ENCODE measurements around the gene GPR141. TPM values are rescaled to one million over a fixed set of nuclear protein-coding genes. Genes with fewer than 3 reads are reported as not detected.

GPR141 gene
- total RNA-seq, 1 experiment from 2014 or later, result not detected

DNA sequence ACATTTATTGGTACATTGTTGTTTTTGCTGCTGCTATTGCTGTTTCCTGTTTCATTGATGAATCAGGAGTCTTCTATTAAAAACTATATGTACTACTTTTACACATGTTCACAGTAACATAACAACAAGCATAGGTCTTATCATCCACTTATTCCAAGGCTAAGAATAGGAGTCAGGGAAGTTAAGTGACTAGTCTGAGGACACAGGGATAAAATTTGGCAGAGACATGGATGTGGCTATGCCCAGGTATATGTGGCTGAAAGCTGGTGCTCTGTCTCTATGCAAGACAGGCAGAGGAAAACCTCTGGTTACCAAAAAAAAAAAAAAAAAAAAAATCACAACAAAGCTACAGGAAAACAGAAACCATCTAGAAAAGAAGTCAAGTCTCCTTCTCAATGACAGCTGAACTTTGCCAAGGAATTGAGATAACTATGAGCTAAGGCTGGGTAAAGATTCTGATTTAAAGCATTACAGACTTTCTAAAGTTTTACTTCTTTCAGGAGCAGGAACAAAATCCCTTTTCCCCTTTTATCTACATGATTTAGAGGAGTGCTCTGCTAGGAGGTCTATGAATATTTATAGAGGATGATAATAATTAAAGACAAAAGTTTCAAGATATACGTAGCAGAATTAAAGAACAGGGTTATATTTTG is 70.0 kb downstream of the GPR141 start:
- no peaks in the 10 kb centered on the region for H3K79me2 ChIP-seq (ENCODE audit: low read length)
- H3K4me1 ChIP-seq (ENCODE audit: low read length), result no peaks in the 10 kb centered on the region
- no peak for DNase-seq
- no peaks in the 10 kb centered on the region for H3K36me3 ChIP-seq (ENCODE audit: insufficient read depth, low read length)
- no peak overlapping the region for H3K9ac ChIP-seq (ENCODE audit: low read length)
- no peaks in the 10 kb centered on the region for H4K20me1 ChIP-seq (ENCODE audit: insufficient read depth, low read depth, low read length)
- H3K9me2 ChIP-seq (replicated peaks; ENCODE audit: insufficient read depth, low read length), result no peaks in the 10 kb centered on the region
- no peak overlapping the region for H3K27ac ChIP-seq (ENCODE audit: low read length)
- no peak overlapping the region for H2AFZ ChIP-seq (ENCODE audit: low read length)
- no peak overlapping the region for H3K4me2 ChIP-seq (ENCODE audit: low read depth, low read length, poor library complexity, severe bottlenecking)
- no peak overlapping the region for H3K4me3 ChIP-seq (ENCODE audit: low read length)
- no peaks in the 10 kb centered on the region for H3K9me3 ChIP-seq (ENCODE audit: low read length)
- H3K27me3 ChIP-seq (ENCODE audit: low read length), result no peaks in the 10 kb centered on the region

DNA sequence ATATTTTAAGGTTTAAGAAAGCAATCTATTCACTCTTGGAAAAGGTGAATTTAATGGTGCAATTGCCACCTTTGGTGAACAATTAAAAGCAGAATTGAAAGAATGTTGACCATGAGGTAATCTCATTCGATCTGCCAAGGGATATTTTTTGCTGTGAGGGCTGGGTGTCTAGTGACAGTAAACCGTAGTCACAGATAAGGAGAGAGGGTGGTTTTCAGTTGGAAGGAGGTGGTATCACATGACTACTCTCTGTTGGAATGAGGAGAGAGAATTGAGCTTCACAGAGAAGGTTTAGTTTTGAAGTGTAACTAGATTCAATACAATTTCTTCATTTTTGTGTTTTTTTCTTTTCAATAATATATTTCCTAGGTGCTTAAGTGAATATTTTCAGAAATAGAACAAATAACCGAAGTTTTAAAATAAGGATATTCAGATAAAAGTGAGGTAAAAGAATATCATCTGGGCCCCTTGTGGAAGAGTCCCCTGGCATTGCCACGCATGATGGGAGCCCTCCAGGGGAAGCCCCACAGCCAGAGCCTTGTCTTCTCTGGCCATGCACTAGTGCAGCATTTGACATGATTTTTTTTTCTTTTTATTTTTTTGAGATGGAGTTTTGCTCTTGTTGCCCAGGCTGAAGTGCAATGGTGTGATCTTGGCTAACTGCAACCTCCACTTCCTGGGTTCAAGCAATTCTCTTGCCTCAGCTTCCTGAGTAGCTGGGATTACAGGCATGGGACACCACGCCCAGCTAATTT is 73.4 kb downstream of the GPR141 start:
- Histone ChIP-seq H3K36me3 (ENCODE audit: insufficient read depth, low read length) (no peaks in the 10 kb centered on the region), H3K4me3 (ENCODE audit: low read length) (no peak overlapping the region), H3K9ac (ENCODE audit: low read length) (no peak overlapping the region), H3K9me3 (ENCODE audit: low read length) (no peaks in the 10 kb centered on the region), H3K79me2 (ENCODE audit: low read length) (no peaks in the 10 kb centered on the region), H3K4me2 (ENCODE audit: low read depth, low read length, poor library complexity, severe bottlenecking) (no peak overlapping the region), H3K27me3 (ENCODE audit: low read length) (no peaks in the 10 kb centered on the region), H4K20me1 (ENCODE audit: insufficient read depth, low read depth, low read length) (no peaks in the 10 kb centered on the region), H3K9me2 (replicated peaks; ENCODE audit: insufficient read depth, low read length) (no peaks in the 10 kb centered on the region), H3K4me1 (ENCODE audit: low read length) (no peaks in the 10 kb centered on the region), H3K27ac (ENCODE audit: low read length) (no peak overlapping the region), H2AFZ (ENCODE audit: low read length) (no peak overlapping the region)
- no peak for DNase-seq

DNA sequence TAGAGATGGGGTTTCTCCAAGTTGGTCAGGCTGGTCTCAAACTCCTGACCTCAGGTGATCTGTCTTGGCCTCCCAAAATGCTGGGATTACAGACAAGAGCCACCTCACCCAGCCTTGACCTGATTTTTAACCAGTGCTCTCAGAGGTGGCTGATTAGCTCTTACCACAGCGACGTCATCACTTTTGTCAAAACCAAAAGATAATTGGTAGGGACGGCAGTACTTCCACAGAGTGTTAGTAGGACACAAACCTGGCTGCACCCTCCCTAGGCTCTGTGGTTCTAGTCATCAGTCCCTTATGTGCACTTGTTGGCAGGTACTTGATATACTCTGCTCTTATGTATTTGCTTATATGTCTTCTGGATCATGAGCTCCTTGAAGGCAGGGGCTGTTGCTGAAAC is 74.0 kb downstream of the GPR141 start:
- Histone ChIP-seq H3K4me3 (ENCODE audit: low read length) (no peak overlapping the region), H3K27me3 (ENCODE audit: low read length) (no peaks in the 10 kb centered on the region), H3K27ac (ENCODE audit: low read length) (no peak overlapping the region), H3K4me2 (ENCODE audit: low read depth, low read length, poor library complexity, severe bottlenecking) (no peak overlapping the region), H3K9ac (ENCODE audit: low read length) (no peak overlapping the region), H3K36me3 (ENCODE audit: insufficient read depth, low read length) (no peaks in the 10 kb centered on the region), H3K4me1 (ENCODE audit: low read length) (no peaks in the 10 kb centered on the region), H4K20me1 (ENCODE audit: insufficient read depth, low read depth, low read length) (no peaks in the 10 kb centered on the region), H3K9me2 (replicated peaks; ENCODE audit: insufficient read depth, low read length) (no peaks in the 10 kb centered on the region), H3K9me3 (ENCODE audit: low read length) (no peaks in the 10 kb centered on the region), H3K79me2 (ENCODE audit: low read length) (no peaks in the 10 kb centered on the region), H2AFZ (ENCODE audit: low read length) (no peak overlapping the region)
- DNase-seq, result no peak

DNA sequence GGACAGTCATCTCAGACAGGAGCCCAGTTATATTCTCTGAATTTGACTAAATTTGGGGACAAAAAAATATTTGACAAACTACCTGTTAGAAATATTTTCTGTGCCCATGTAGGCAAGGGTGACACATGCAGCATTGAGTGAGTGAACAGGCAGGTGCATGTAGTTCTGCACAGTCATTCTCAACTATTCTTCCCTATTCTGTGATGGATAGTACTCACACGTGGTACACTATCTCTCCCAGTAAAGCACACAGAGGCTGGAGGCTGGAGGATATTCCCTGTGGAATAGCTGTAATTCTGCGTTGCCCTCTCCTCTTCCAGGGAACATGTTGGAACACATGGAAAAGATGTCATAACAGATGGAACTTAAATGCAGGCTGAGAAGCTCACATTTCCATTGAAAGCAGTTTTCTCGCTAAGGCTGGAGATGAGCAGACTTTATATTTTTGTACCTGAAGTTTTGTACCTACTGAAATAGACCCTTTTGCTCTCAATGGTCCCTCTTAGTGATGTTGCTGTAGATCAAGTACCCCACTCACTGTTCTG is 75.0 kb downstream of the GPR141 start:
- H3K27me3 ChIP-seq (ENCODE audit: low read length), result no peaks in the 10 kb centered on the region
- no peaks in the 10 kb centered on the region for H3K9me2 ChIP-seq (replicated peaks; ENCODE audit: insufficient read depth, low read length)
- H3K36me3 ChIP-seq (ENCODE audit: insufficient read depth, low read length), result no peaks in the 10 kb centered on the region
- no peaks in the 10 kb centered on the region for H3K9me3 ChIP-seq (ENCODE audit: low read length)
- H2AFZ ChIP-seq (ENCODE audit: low read length), result no peak overlapping the region
- H4K20me1 ChIP-seq (ENCODE audit: insufficient read depth, low read depth, low read length), result no peaks in the 10 kb centered on the region
- H3K27ac ChIP-seq (ENCODE audit: low read length), result no peak overlapping the region
- no peaks in the 10 kb centered on the region for H3K4me1 ChIP-seq (ENCODE audit: low read length)
- H3K9ac ChIP-seq (ENCODE audit: low read length), result no peak overlapping the region
- H3K4me2 ChIP-seq (ENCODE audit: low read depth, low read length, poor library complexity, severe bottlenecking), result no peak overlapping the region
- no peak for DNase-seq
- H3K79me2 ChIP-seq (ENCODE audit: low read length), result no peaks in the 10 kb centered on the region
- H3K4me3 ChIP-seq (ENCODE audit: low read length), result no peak overlapping the region

DNA sequence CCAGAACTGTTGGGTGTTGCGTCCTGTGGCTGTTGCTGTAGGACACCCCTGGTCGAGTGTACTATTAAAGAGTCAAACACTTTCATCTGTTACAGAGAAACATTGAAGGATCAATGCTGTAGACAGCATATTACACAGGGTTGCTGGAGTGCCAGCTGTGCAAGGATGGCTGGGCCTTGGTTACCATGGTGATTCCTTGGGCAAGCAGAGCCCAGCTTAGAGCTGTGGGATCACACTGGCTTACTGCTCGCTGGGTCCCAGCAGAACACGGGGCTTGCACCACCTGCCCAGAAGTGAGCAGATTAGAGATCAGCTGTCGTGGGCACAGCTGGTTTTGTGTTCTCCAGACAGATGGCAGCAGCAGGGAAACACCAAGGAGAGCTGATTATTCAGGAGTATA is 76.0 kb downstream of the GPR141 start:
- Histone ChIP-seq H3K79me2 (ENCODE audit: low read length) (no peaks in the 10 kb centered on the region), H3K27me3 (ENCODE audit: low read length) (no peaks in the 10 kb centered on the region), H3K4me1 (ENCODE audit: low read length) (no peaks in the 10 kb centered on the region), H4K20me1 (ENCODE audit: insufficient read depth, low read depth, low read length) (no peaks in the 10 kb centered on the region), H3K4me3 (ENCODE audit: low read length) (no peak overlapping the region), H3K9me3 (ENCODE audit: low read length) (no peaks in the 10 kb centered on the region), H3K36me3 (ENCODE audit: insufficient read depth, low read length) (no peaks in the 10 kb centered on the region), H3K27ac (ENCODE audit: low read length) (no peak overlapping the region), H2AFZ (ENCODE audit: low read length) (no peak overlapping the region), H3K9me2 (replicated peaks; ENCODE audit: insufficient read depth, low read length) (no peaks in the 10 kb centered on the region), H3K9ac (ENCODE audit: low read length) (no peak overlapping the region), H3K4me2 (ENCODE audit: low read depth, low read length, poor library complexity, severe bottlenecking) (no peak overlapping the region)
- DNase-seq, result no peak

DNA sequence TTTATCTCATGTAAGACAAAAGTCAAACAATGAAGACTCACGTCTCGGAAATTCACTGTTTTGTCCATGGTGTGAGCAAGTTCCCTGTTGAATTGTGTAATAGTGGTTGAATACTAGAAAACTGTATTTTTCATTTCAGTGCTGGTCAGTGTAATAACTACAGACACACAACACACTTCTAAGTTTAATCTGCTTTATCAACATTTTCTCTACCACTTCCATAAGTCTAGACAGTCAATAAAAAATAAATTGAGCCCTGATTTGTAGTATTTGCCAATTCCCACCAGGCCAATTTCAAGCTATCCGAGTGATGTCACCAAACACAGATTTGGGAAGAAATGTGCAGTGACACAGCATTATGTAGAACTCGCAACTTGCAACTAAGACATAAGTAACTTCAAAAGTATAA is 81.9 kb downstream of the GPR141 start:
- Histone ChIP-seq H2AFZ (ENCODE audit: low read length) (no peak overlapping the region), H4K20me1 (ENCODE audit: insufficient read depth, low read depth, low read length) (no peaks in the 10 kb centered on the region), H3K9me2 (replicated peaks; ENCODE audit: insufficient read depth, low read length) (no peaks in the 10 kb centered on the region), H3K27me3 (ENCODE audit: low read length) (no peaks in the 10 kb centered on the region), H3K4me3 (ENCODE audit: low read length) (no peak overlapping the region), H3K9ac (ENCODE audit: low read length) (no peak overlapping the region), H3K79me2 (ENCODE audit: low read length) (no peaks in the 10 kb centered on the region), H3K4me1 (ENCODE audit: low read length) (no peaks in the 10 kb centered on the region), H3K9me3 (ENCODE audit: low read length) (no peaks in the 10 kb centered on the region), H3K4me2 (ENCODE audit: low read depth, low read length, poor library complexity, severe bottlenecking) (no peak overlapping the region), H3K36me3 (ENCODE audit: insufficient read depth, low read length) (no peaks in the 10 kb centered on the region), H3K27ac (ENCODE audit: low read length) (no peak overlapping the region)
- no peak for DNase-seq

DNA sequence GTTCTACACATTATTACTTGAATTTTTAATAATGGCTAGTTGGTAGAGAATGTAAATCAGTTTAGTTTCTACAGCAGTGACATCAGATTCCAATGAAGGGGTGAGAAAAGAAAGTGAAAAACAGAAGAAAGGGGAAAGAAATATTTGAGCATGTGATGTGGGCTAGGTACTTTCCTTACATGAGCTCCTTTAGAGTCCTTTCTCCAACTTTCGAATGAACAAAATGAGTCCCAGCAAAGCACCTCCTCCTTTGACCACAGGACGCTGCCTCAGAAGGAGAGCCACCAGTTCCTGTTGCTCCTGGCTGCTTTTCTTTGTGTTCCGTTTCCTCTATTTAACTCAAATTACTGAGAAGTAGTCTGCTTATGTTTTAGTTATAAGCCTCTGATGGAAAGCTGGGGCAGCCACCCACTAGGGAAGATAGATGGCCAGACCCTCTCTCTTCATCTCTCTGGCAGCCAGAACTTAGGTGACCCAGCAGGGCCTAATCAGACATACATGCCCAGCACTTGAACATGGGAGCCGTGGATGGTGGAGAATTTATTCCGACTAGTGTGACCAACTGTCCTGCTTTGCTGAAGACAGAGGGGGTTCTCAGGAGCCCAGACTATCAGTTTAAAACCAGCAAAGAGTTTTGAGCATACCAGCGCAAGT is 82.4 kb downstream of the GPR141 start:
- DNase-seq, result no peak
- Histone ChIP-seq H3K4me2 (ENCODE audit: low read depth, low read length, poor library complexity, severe bottlenecking) (no peak overlapping the region), H2AFZ (ENCODE audit: low read length) (no peak overlapping the region)

DNA sequence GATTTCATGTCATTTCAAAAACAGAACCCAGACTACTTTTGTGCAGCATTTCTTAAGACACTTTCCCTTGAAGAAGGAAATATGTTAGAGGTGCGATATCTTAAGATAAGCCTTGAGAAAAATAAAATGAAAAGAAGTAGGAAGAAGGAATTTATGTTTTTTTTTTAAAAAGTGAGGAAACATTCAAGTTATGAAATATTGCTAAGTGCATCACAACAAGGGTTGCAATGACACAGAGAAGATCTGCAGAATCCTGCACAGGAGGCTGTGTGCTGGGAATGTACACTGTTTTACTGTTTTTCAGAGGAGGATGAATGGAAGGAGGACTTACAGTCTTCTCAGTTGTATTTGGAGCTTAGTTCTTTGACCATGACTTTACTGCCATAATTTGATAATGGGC is 85.0 kb downstream of the GPR141 start:
- no peak overlapping the region for H3K4me2 ChIP-seq (ENCODE audit: low read depth, low read length, poor library complexity, severe bottlenecking)
- no peak overlapping the region for H3K9ac ChIP-seq (ENCODE audit: low read length)
- DNase-seq, result no peak
- no peaks in the 10 kb centered on the region for H3K9me2 ChIP-seq (replicated peaks; ENCODE audit: insufficient read depth, low read length)
- no peak overlapping the region for H3K4me3 ChIP-seq (ENCODE audit: low read length)
- H4K20me1 ChIP-seq (ENCODE audit: insufficient read depth, low read depth, low read length), result no peaks in the 10 kb centered on the region
- H3K79me2 ChIP-seq (ENCODE audit: low read length), result no peaks in the 10 kb centered on the region
- H3K27ac ChIP-seq (ENCODE audit: low read length), result no peak overlapping the region
- no peaks in the 10 kb centered on the region for H3K36me3 ChIP-seq (ENCODE audit: insufficient read depth, low read length)
- H3K9me3 ChIP-seq (ENCODE audit: low read length), result no peaks in the 10 kb centered on the region
- H3K4me1 ChIP-seq (ENCODE audit: low read length), result no peaks in the 10 kb centered on the region
- H2AFZ ChIP-seq (ENCODE audit: low read length), result no peak overlapping the region
- H3K27me3 ChIP-seq (ENCODE audit: low read length), result no peaks in the 10 kb centered on the region

More for the DNA sequence above, 82.4 kb downstream of the GPR141 start:
- no peaks in the 10 kb centered on the region for H3K9me3 ChIP-seq (ENCODE audit: low read length)
- no peaks in the 10 kb centered on the region for H3K4me1 ChIP-seq (ENCODE audit: low read length)
- H3K36me3 ChIP-seq (ENCODE audit: insufficient read depth, low read length), result no peaks in the 10 kb centered on the region
- H4K20me1 ChIP-seq (ENCODE audit: insufficient read depth, low read depth, low read length), result no peaks in the 10 kb centered on the region
- H3K9ac ChIP-seq (ENCODE audit: low read length), result no peak overlapping the region
- H3K79me2 ChIP-seq (ENCODE audit: low read length), result no peaks in the 10 kb centered on the region
- no peak overlapping the region for H3K4me3 ChIP-seq (ENCODE audit: low read length)
- H3K9me2 ChIP-seq (replicated peaks; ENCODE audit: insufficient read depth, low read length), result no peaks in the 10 kb centered on the region
- no peak overlapping the region for H3K27ac ChIP-seq (ENCODE audit: low read length)
- H3K27me3 ChIP-seq (ENCODE audit: low read length), result no peaks in the 10 kb centered on the region

Measured in Karpas-422 (cell line).